HepG2 (cell line): ENCODE measurements around the gene PPP1R9A. TPM values are rescaled to one million over a fixed set of nuclear protein-coding genes. Genes with fewer than 3 reads are reported as not detected.
A peak's percentile ranks its signal among the peaks of the same experiment; 100 is the strongest.

Source experiments
- FOXP1 ChIP-seq, 2 experiments: fragments of 450-650 bp in 1 of 2; IDR thresholded peaks; 2 replicates each; pipeline ENCODE4 v1.6.1; 2017 to 2018; ENCODE audit warnings: antibody characterized with exemption in 1 of 2
- HNF4A ChIP-seq: sonication (generic); formaldehyde crosslinking; IDR thresholded peaks from 2 replicates; pipeline ENCODE4 v1.4.0; 2020; ENCODE audit warnings: missing genetic modification reagents
- NR2F6 ChIP-seq, 2 experiments: IDR thresholded peaks; 2 replicates each; pipeline ENCODE4 v1.6.1; 2016; ENCODE audit warnings: antibody characterized with exemption in 1 of 2, mild to moderate bottlenecking in 1 of 2
- PAF1 ChIP-seq: IDR thresholded peaks from 2 replicates; pipeline ENCODE4 v1.6.1; 2016; ENCODE audit warnings: missing genetic modification reagents, missing compliant biosample characterization
- SOX6 ChIP-seq, 2 experiments: fragments of 450-650 bp in 1 of 2; sonication (generic) in 1 of 2; formaldehyde crosslinking in 1 of 2; IDR thresholded peaks; 2 replicates each; pipeline versions ENCODE4 v1.4.0 to v1.6.1; 2017 to 2020; ENCODE audit warnings: antibody characterized with exemption in 1 of 2, mild to moderate bottlenecking in 1 of 2, missing genetic modification reagents in 1 of 2
- SRF ChIP-seq: IDR thresholded peaks from 2 replicates; pipeline ENCODE4 v1.6.1; 2011; ENCODE audit warnings: mild to moderate bottlenecking, low read depth, low read length, moderate library complexity
- THAP11 ChIP-seq: IDR thresholded peaks from 2 replicates; pipeline ENCODE4 v1.6.1; 2016; ENCODE audit warnings: missing biosample characterization, missing genetic modification reagents
- ZNF326 ChIP-seq: sonication (generic); formaldehyde crosslinking; IDR thresholded peaks from 2 replicates; pipeline ENCODE4 v1.4.0; 2020; ENCODE audit warnings: missing genetic modification reagents, borderline replicate concordance
- ZNF577 ChIP-seq: sonication (generic); formaldehyde crosslinking; IDR thresholded peaks from 2 replicates; pipeline ENCODE4 v1.4.0; 2020; ENCODE audit warnings: mild to moderate bottlenecking, low read depth, missing genetic modification reagents, borderline replicate concordance
- polyA plus RNA-seq, 8 experiments: library from polyadenylated mRNA; depleted of rRNA in 3 of 8; stranded (reverse) in 7 of 8; unstranded in 1 of 8; fragments of >200 nt; fragmentation: Illumina TruSeq in 4 of 8; extraction: Trizol in 4 of 8; gene quantifications; 2 replicates each; pipeline versions ENCODE4 v1.2.1 to v1.2.3, GENCODE V29; 2011 to 2016; ENCODE audit warnings: low read depth in 4 of 8, missing spikeins in 1 of 8, mixed read lengths in 1 of 8; ENCODE audit not compliant: insufficient read depth in 1 of 8
- total RNA-seq, 5 experiments: library from RNA; depleted of rRNA; stranded (reverse); fragments of >200 nt; fragmentation: Illumina TruSeq; extraction: Trizol; gene quantifications; 2 replicates each; pipeline ENCODE4 v1.2.3, GENCODE V29; 2016; ENCODE audit warnings: low read depth in 1 of 5
- TF ChIP-seq, protein P1 (sequence below): sonication (generic); formaldehyde crosslinking; IDR thresholded peaks from 2 replicates; pipeline ENCODE4 v1.5.1; 2020; ENCODE audit warnings: mild to moderate bottlenecking, missing genetic modification reagents, borderline replicate concordance

Gene PPP1R9A
- total and polyA plus RNA-seq, 2 of the 13 experiments (the other 11 are each of a cell fraction or from before 2014, with no cell fraction given) = 11.4 to 31.9 TPM

DNA sequence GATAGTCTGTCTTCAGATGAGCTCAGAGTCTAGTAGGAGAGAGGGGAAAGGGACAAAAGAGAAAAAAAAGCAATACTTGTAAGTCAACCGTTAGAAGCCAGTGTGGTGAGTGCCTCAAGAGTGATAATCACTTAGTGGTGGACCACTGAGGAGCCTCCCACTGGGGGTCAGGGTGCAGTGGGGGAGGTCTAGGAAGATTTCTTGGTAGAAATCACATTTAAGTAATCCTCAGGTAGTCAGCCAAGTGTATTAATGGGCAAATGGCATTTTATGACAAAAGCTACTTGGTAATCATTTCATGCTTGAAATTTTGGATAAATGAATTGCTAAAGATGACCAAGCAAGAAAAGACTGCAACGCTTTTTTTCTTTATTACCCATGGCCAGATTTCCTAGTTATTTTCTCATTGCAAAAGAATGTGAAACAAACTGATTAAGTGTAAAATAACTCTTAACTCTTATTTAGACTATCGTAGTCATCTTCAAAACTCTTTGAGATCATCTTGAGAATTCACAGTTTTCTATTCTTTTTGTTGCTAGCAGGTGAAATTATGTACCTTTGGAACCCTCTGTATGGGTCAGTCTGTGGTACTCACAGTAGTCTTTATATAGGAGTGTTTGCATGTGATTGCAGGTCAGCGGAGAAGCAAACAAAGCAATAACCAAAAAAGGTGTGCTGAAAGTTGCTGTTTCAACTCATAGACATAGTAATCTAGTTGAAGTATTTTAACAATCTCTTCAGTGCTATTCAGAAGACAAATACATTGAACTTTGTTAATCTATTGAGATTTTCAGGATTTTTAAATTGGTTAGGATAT, 63.9 kb downstream of the PPP1R9A start (continued):
- TF ChIP-seq, protein P1, sequence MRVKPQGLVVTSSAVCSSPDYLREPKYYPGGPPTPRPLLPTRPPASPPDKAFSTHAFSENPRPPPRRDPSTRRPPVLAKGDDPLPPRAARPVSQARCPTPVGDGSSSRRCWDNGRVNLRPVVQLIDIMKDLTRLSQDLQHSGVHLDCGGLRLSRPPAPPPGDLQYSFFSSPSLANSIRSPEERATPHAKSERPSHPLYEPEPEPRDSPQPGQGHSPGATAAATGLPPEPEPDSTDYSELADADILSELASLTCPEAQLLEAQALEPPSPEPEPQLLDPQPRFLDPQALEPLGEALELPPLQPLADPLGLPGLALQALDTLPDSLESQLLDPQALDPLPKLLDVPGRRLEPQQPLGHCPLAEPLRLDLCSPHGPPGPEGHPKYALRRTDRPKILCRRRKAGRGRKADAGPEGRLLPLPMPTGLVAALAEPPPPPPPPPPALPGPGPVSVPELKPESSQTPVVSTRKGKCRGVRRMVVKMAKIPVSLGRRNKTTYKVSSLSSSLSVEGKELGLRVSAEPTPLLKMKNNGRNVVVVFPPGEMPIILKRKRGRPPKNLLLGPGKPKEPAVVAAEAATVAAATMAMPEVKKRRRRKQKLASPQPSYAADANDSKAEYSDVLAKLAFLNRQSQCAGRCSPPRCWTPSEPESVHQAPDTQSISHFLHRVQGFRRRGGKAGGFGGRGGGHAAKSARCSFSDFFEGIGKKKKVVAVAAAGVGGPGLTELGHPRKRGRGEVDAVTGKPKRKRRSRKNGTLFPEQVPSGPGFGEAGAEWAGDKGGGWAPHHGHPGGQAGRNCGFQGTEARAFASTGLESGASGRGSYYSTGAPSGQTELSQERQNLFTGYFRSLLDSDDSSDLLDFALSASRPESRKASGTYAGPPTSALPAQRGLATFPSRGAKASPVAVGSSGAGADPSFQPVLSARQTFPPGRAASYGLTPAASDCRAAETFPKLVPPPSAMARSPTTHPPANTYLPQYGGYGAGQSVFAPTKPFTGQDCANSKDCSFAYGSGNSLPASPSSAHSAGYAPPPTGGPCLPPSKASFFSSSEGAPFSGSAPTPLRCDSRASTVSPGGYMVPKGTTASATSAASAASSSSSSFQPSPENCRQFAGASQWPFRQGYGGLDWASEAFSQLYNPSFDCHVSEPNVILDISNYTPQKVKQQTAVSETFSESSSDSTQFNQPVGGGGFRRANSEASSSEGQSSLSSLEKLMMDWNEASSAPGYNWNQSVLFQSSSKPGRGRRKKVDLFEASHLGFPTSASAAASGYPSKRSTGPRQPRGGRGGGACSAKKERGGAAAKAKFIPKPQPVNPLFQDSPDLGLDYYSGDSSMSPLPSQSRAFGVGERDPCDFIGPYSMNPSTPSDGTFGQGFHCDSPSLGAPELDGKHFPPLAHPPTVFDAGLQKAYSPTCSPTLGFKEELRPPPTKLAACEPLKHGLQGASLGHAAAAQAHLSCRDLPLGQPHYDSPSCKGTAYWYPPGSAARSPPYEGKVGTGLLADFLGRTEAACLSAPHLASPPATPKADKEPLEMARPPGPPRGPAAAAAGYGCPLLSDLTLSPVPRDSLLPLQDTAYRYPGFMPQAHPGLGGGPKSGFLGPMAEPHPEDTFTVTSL (CRISPR knock-in tag) = 0 out of 2 replicates have a peak, but pooled peaks have one; percentile 32
- TF ChIP-seq NR2F6 (IDR thresholded peaks at IDR 0.05) (0 out of 2 replicates have a peak, but pooled peaks have one; percentile 27), NR2F6 (CRISPR knock-in tag; IDR thresholded peaks at IDR 0.05) (no peak; the same call in 1 of the 2 replicates), ZNF326 (CRISPR knock-in tag) (no peak), HNF4A (CRISPR knock-in tag) (peak; percentile 44; the same call in 1 of the 2 replicates), SOX6 (IDR thresholded peaks at IDR 0.05) (no peak), SOX6 (CRISPR knock-in tag; IDR thresholded peaks at IDR 0.05) (peak; percentile 36; the same call in 1 of the 2 replicates), FOXP1 (IDR thresholded peaks at IDR 0.05) (no peak), FOXP1 (CRISPR knock-in tag; IDR thresholded peaks at IDR 0.05) (peak; percentile 49; the same call in 1 of the 2 replicates), THAP11 (CRISPR knock-in tag) (no peak), SRF (peak; percentile 83), PAF1 (no peak), ZNF577 (CRISPR knock-in tag) (no peak)
